Spinal cord (tissue), 10 donors: ENCODE measurements around the gene FRK. TPM values are rescaled to one million over a fixed set of nuclear protein-coding genes. Genes with fewer than 3 reads are reported as not detected.

Source experiments
- DNase-seq, 6 donors: peaks; one replicate each; pipeline versions ENCODE4 v3.0.0 to v3.0.0-alpha.2; 2013 to 2015; ENCODE audit warnings: low spot score in 6 of 6, low read depth in 4 of 6
- H3K27ac ChIP-seq: one replicate; pipeline ENCODE4 v1.5.1; 2013; ENCODE audit warnings: low read depth, low read length, control low read depth
- H3K27me3 ChIP-seq: one replicate; pipeline ENCODE4 v1.6.1; 2013; ENCODE audit warnings: low read length; ENCODE audit not compliant: control insufficient read depth, insufficient read depth
- H3K36me3 ChIP-seq: one replicate; pipeline ENCODE4 v1.6.1; 2013; ENCODE audit warnings: low read length; ENCODE audit not compliant: control insufficient read depth, insufficient read depth
- H3K4me1 ChIP-seq: one replicate; pipeline ENCODE4 v1.6.1; 2013; ENCODE audit warnings: low read length; ENCODE audit not compliant: control insufficient read depth, insufficient read depth
- H3K4me3 ChIP-seq: one replicate; pipeline ENCODE4 v1.5.1; 2013; ENCODE audit warnings: low read depth, low read length, control low read depth
- H3K9me3 ChIP-seq: one replicate; pipeline ENCODE4 v1.6.1; 2013; ENCODE audit warnings: low read length; ENCODE audit not compliant: control insufficient read depth, insufficient read depth
- WGBS: methylation state at CpG from one replicate; pipeline ENCODE4 v1.1.5; 2013; ENCODE audit warnings: missing lambda C conversion rate; ENCODE audit not compliant: insufficient coverage; 5-methylcytosine and 5-hydroxymethylcytosine counted together
- polyA plus RNA-seq, 2 donors: library from polyadenylated mRNA; unstranded; fragments of 120-200 nt; gene quantifications; one replicate each; pipeline ENCODE4 v1.2.1, GENCODE V29; 2013; ENCODE audit not compliant: insufficient read length in 2 of 2
- total RNA-seq, 2 donors: library from RNA; depleted of rRNA in 1 of 2; stranded (reverse); fragments of 120-200 nt in 1 of 2; fragments of >200 nt in 1 of 2; gene quantifications; one replicate each; pipeline versions ENCODE4 v1.2.3 to v1.2.4, GENCODE V29; 2013 to 2014
- donor health status: healthy.

FRK gene
- total and polyA plus RNA-seq, 4 donors = 0.43 to 2.1 (median 1.2) TPM

DNA sequence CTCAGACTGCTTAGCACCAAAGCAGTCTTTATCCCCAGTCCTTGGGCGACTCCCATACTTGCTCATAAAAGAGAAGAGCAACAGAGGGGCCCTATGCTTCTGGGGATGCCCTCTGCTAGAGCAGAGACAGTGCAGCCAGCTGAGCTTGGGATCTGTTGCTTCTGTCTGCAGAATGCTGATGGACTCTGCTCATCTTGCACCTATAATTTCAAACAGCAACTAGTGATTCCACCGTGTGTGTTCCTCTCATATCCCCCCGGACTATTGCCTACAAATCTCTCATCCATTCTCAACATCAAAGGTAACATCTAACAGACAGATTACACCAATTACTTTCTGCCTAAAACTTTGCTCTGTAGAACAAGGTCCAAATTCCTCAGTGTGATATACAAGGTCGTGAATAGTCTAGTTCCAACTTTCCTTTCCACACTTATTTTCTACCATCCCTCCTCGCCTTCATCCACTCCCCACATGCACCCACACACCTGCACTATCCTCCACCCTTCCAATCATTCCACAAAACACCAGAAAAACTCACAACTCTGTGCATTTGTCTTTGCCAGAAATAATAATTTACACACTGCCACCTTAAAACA, 62.6 kb downstream of the FRK start:
- H3K4me3 ChIP-seq = no peak overlapping the region
- no peaks in the 10 kb centered on the region for H3K36me3 ChIP-seq
- no peaks in the 10 kb centered on the region for H3K4me1 ChIP-seq
- H3K9me3 ChIP-seq = no peaks in the 10 kb centered on the region
- H3K27ac ChIP-seq = no peak overlapping the region
- no peaks in the 10 kb centered on the region for H3K27me3 ChIP-seq
- DNase-seq = no peak
- WGBS = 88% methylated on average over 5 of the region's 5 CpGs

GRCh38 chr6:115986026-115986425, 74.7 kb downstream of the FRK start:
- H3K27me3 ChIP-seq = no peaks in the 10 kb centered on the region
- no peaks in the 10 kb centered on the region for H3K4me1 ChIP-seq
- no peak for DNase-seq
- no peaks in the 10 kb centered on the region for H3K36me3 ChIP-seq
- no peak overlapping the region for H3K4me3 ChIP-seq
- no peak overlapping the region for H3K27ac ChIP-seq
- H3K9me3 ChIP-seq = no peaks in the 10 kb centered on the region
- no CpG with 5 or more reads among the region's 2 CpGs for WGBS

- WGBS = no CpG with 5 or more reads among the region's 2 CpGs
- no peak overlapping the region for H3K27ac ChIP-seq
- no peaks in the 10 kb centered on the region for H3K9me3 ChIP-seq
- no peak for DNase-seq
- H3K36me3 ChIP-seq = no peaks in the 10 kb centered on the region
- no peaks in the 10 kb centered on the region for H3K27me3 ChIP-seq
- no peaks in the 10 kb centered on the region for H3K4me1 ChIP-seq
- no peak overlapping the region for H3K4me3 ChIP-seq
These were observed 75.9 kb downstream of the FRK start for GRCh38 chr6:115984809-115985208.

DNA sequence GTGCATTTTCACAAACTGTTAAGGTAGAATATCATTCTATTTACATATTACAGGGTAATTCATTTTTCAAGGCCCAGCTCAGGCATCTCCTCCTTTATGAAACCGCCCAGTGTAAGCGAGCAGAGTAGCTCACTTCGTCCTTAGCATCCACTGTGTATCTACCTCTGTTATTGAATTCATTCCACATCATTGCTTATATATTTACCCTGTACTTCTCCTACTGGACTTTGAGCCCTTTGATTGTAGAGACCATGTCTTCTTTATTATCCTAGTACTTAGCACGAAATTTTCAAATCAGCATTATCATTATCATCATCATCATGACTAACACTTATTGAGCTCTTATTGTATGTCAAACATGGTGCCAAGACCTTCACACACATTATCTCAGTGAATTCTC, 76.7 kb downstream of the FRK start:
- no peak for DNase-seq
- H3K27ac ChIP-seq = no peak overlapping the region
- H3K4me3 ChIP-seq = no peak overlapping the region
- no peaks in the 10 kb centered on the region for H3K27me3 ChIP-seq
- no peaks in the 10 kb centered on the region for H3K4me1 ChIP-seq
- WGBS = 90% methylated on average over 3 of the region's 4 CpGs
- H3K36me3 ChIP-seq = no peaks in the 10 kb centered on the region
- H3K9me3 ChIP-seq = no peaks in the 10 kb centered on the region

DNA sequence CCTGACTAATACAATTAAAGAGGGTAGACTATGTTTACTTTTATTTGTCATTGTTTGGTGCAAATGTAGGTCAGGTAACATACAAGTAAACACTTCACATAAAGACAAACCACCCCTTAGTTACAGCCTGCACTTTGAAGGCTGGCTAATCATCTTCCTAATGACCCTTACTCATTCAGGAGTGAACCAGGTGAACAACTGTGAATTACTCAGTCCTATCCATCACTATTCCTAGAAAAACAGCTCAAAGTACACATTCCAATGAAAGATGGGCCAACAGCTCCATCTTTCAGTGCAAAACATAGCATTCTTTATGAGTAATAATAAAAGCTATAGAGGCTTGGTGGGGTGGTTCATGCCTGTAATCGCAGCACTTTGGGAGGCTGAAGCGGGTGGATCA, 78.2 kb downstream of the FRK start:
- no peaks in the 10 kb centered on the region for H3K9me3 ChIP-seq
- no peak overlapping the region for H3K27ac ChIP-seq
- no peak for DNase-seq
- no peaks in the 10 kb centered on the region for H3K36me3 ChIP-seq
- WGBS = no CpG with 5 or more reads among the region's 2 CpGs
- H3K27me3 ChIP-seq = no peaks in the 10 kb centered on the region
- no peaks in the 10 kb centered on the region for H3K4me1 ChIP-seq
- no peak overlapping the region for H3K4me3 ChIP-seq

GRCh38 chr6:115977220-115977619, 83.5 kb downstream of the FRK start:
- no CpG with 5 or more reads among the region's 2 CpGs for WGBS
- no peak overlapping the region for H3K4me3 ChIP-seq
- DNase-seq = no peak
- H3K9me3 ChIP-seq = no peaks in the 10 kb centered on the region
- no peaks in the 10 kb centered on the region for H3K36me3 ChIP-seq
- no peak overlapping the region for H3K27ac ChIP-seq
- no peaks in the 10 kb centered on the region for H3K27me3 ChIP-seq
- H3K4me1 ChIP-seq = no peaks in the 10 kb centered on the region

DNA sequence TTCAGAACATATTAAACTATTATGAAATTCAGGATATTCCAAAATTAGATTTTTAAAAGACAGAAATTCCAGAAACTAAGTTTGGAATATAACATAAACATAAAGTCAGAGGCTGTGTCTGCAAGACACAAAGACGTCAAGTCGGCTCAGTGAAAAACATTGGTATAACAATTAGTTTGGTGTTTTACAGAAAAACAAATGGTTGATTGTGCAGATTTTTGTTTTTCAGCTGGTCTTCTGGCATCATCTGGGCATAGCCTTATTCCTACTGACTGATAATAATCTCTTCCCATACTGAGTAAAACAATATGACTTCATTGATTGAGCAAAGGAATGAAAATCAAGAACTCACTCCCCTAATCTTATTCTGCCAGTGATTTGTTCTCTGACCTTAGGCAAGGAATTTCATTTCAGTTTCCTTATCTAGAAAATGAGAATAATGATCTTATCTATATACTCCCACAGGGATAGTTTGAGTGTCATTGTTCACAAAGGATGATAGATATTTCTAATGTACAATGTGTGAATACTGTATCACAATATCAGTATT, 84.3 kb downstream of the FRK start:
- Histone ChIP-seq H3K27ac (no peak overlapping the region), H3K4me3 (no peak overlapping the region), H3K36me3 (no peaks in the 10 kb centered on the region), H3K27me3 (no peaks in the 10 kb centered on the region), H3K4me1 (no peaks in the 10 kb centered on the region), H3K9me3 (no peaks in the 10 kb centered on the region)
- no peak for DNase-seq
- no CpG with 5 or more reads among the region's 2 CpGs for WGBS

DNA sequence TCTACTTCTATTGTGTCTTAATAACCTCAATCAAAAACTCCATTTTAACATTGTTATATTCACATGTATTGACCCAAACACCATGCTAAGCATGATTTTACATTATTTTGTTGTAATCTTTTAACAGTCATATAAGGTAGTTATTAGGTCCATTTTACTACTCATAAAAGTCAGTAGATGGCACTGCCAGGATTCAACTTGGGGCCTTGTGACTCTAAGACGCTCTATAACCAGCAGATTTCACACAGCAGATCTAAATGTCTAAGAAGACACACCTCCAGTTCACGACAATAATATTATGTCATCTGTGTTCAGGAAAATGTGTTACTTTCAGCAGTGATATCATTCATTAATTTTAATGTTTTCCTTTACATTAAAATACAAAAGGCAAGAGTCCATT, 88.0 kb downstream of the FRK start:
- Histone ChIP-seq H3K4me3 (no peak overlapping the region), H3K9me3 (no peaks in the 10 kb centered on the region), H3K4me1 (no peaks in the 10 kb centered on the region), H3K36me3 (no peaks in the 10 kb centered on the region), H3K27me3 (no peaks in the 10 kb centered on the region), H3K27ac (no peak overlapping the region)
- WGBS = no CpG with 5 or more reads among the region's 2 CpGs
- no peak for DNase-seq

- 83% methylated on average over 1 of the region's 2 CpGs for WGBS
- H3K27ac ChIP-seq = no peak overlapping the region
These were observed 88.9 kb downstream of the FRK start for GRCh38 chr6:115971785-115972184.

DNA sequence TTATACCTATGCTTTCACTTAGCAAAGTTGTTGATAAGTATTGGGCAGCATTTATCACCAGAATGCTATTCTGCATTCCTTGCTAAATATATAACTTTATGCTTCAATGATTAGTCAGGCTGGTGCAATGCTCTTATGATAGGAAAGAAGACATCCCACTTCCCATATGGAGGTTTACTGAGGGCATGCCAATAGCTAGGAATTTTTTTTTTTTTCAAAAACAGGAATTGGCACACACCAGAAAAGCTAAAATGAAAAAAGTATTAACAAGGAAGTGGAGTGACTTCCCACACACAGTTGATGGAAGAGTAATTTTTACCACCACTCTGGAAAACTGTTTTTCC, 90.8 kb downstream of the FRK start:
- Histone ChIP-seq H3K27me3 (no peaks in the 10 kb centered on the region), H3K9me3 (no peaks in the 10 kb centered on the region), H3K4me1 (no peaks in the 10 kb centered on the region), H3K27ac (no peak overlapping the region), H3K4me3 (no peak overlapping the region), H3K36me3 (no peaks in the 10 kb centered on the region)
- peak in 1 of 6 donors; percentile 33 for DNase-seq

More at GRCh38 chr6:115971785-115972184, 88.9 kb downstream of the FRK start:
- H3K4me1 ChIP-seq = no peaks in the 10 kb centered on the region
- no peaks in the 10 kb centered on the region for H3K9me3 ChIP-seq
- no peak for DNase-seq
- H3K36me3 ChIP-seq = no peaks in the 10 kb centered on the region
- no peak overlapping the region for H3K4me3 ChIP-seq
- H3K27me3 ChIP-seq = no peaks in the 10 kb centered on the region
